Cardiac muscle cell (in vitro differentiated cells and primary cell): ENCODE data around the gene DSN1. TPM values are rescaled to one million over a fixed set of nuclear protein-coding genes. Genes with fewer than 3 reads are reported as not detected.

Experiments
- DNase-seq, 2 donors: peaks; one replicate each; pipeline versions ENCODE4 v3.0.0 to v3.0.0-alpha.2; 2010 to 2017; ENCODE audit warnings: low read depth in 1 of 2, low spot score in 1 of 2
- H3K27ac ChIP-seq: fragments of 200-600 bp; sonication (generic); 2 replicates; pipeline ENCODE4 v1.5.1; 2016
- H3K27me3 ChIP-seq: fragments of 200-600 bp; sonication (generic); 2 replicates; pipeline ENCODE4 v1.6.0; 2016; ENCODE audit warnings: control low read depth
- H3K36me3 ChIP-seq: fragments of 200-600 bp; sonication (generic); 2 replicates; pipeline ENCODE4 v1.5.1; 2016; ENCODE audit warnings: control low read depth
- H3K4me1 ChIP-seq: fragments of 200-600 bp; sonication (generic); 2 replicates; pipeline ENCODE4 v1.8.1; 2017; ENCODE audit warnings: low read depth, mild to moderate bottlenecking, mixed run types
- H3K4me3 ChIP-seq: fragments of 200-600 bp; sonication (generic); 2 replicates; pipeline ENCODE4 v1.5.1; 2016; ENCODE audit warnings: mild to moderate bottlenecking
- H3K9me3 ChIP-seq: fragments of 200-600 bp; sonication (generic); 2 replicates; pipeline ENCODE4 v1.5.1; 2017; ENCODE audit warnings: low read depth, mild to moderate bottlenecking, control low read depth
- polyA plus RNA-seq: library from polyadenylated mRNA; unstranded; fragments of >200 nt; fragmentation: Nextera tagmentation; extraction: Ambion mirVana; gene quantifications from 2 replicates; pipeline ENCODE4 v1.2.1, GENCODE V29; 2016
- total RNA-seq: library from RNA; depleted of rRNA; stranded (reverse); fragments of >200 nt; gene quantifications from 2 replicates; pipeline ENCODE4 v1.2.3, GENCODE V29; 2016
- TF ChIP-seq, protein P1 (sequence below): IDR thresholded peaks from 2 replicates; pipeline ENCODE4 v1.5.1; 2012; ENCODE audit warnings: low read depth, mild to moderate bottlenecking, low read length

DSN1 gene
- total and polyA plus RNA-seq, 2 experiments from 2014 or later, result 10.2 to 18.6 TPM

DNA sequence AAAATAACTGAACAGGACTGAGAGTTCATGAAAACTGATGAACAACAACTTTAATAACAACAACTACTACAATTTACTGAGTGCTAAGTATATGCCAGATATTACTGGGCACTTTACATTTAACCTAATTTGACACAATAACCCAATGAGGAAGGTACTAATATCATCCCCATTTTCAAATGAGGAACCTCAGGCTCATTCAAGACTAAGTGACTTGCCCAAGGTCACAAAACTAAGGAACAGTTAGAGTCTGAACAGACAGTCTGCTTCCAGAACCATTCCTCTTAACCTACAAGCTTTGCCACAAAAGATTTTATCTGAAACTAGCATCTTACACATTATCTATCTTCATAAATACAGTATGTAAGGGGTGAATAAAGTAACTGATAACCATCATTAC, 17.1 kb downstream of the DSN1 start:
- peaks cover 21% of the 10 kb centered on the region for H3K36me3 ChIP-seq
- no peak overlapping the region for H3K27ac ChIP-seq
- no peaks in the 10 kb centered on the region for H3K9me3 ChIP-seq
- no peak overlapping the region for H3K4me3 ChIP-seq
- H3K4me1 ChIP-seq, result no peaks in the 10 kb centered on the region
- TF ChIP-seq, protein P1, sequence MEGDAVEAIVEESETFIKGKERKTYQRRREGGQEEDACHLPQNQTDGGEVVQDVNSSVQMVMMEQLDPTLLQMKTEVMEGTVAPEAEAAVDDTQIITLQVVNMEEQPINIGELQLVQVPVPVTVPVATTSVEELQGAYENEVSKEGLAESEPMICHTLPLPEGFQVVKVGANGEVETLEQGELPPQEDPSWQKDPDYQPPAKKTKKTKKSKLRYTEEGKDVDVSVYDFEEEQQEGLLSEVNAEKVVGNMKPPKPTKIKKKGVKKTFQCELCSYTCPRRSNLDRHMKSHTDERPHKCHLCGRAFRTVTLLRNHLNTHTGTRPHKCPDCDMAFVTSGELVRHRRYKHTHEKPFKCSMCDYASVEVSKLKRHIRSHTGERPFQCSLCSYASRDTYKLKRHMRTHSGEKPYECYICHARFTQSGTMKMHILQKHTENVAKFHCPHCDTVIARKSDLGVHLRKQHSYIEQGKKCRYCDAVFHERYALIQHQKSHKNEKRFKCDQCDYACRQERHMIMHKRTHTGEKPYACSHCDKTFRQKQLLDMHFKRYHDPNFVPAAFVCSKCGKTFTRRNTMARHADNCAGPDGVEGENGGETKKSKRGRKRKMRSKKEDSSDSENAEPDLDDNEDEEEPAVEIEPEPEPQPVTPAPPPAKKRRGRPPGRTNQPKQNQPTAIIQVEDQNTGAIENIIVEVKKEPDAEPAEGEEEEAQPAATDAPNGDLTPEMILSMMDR, result no peak
- no peaks in the 10 kb centered on the region for H3K27me3 ChIP-seq
- DNase-seq, result no peak

DNA sequence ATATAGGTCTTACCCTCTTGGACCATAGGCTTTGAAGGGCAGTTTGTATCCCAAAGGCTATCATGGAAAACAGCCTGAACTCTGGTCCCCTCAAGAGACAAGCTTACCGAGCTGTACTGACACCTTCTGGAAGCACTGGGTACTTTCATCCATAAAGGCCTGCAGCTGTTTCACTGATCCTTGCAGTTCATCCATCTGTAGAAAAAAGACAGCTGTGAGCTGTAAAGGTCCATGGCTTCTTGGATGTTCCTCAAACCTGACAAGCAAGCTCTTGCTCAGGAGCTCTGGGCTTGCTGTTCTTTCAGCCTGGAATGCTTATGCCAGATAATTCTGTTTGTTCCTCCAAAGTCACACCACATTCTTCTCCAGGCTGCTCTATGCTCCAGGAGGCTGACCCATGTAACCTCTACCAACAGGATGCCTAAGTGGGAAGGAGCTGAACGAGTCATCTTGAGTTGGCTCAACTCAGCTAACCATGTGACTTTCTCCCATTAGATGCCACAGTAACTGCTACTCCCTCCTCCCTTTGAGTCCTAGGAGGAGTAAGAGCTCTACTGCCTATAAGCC, 18.8 kb downstream of the DSN1 start:
- no peaks in the 10 kb centered on the region for H3K4me1 ChIP-seq
- no peaks in the 10 kb centered on the region for H3K9me3 ChIP-seq
- TF ChIP-seq, protein P1, result peak; percentile 83
- DNase-seq, result peak; percentile 82
- no peak overlapping the region for H3K4me3 ChIP-seq
- H3K27ac ChIP-seq, result no peak overlapping the region
- H3K27me3 ChIP-seq, result no peaks in the 10 kb centered on the region
- H3K36me3 ChIP-seq, result peaks cover 22% of the 10 kb centered on the region

DNA sequence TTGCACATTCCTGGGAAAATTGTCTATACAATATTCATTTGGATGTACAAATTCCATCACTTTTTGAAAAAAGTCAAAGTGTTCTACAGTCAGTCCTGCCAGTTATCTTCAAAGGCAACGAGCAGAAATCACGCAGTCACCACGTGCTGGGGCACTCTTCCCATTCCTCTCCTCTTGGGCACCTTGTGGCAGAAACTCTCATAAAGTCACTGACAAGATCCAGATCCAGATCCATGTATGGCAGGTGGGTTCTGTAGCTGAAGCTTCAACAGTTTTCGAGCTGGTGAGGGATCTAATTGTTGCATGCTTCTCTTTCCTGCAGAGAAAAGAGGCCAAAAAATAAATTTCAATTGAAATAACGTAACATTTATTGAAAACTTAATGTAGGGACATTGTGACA, 21.0 kb downstream of the DSN1 start:
- H3K36me3 ChIP-seq, result peaks cover 17% of the 10 kb centered on the region
- TF ChIP-seq, protein P1, result no peak
- H3K4me3 ChIP-seq, result no peak overlapping the region
- H3K4me1 ChIP-seq, result no peaks in the 10 kb centered on the region
- H3K9me3 ChIP-seq, result no peaks in the 10 kb centered on the region
- no peaks in the 10 kb centered on the region for H3K27me3 ChIP-seq
- no peak for DNase-seq
- H3K27ac ChIP-seq, result no peak overlapping the region

DNA sequence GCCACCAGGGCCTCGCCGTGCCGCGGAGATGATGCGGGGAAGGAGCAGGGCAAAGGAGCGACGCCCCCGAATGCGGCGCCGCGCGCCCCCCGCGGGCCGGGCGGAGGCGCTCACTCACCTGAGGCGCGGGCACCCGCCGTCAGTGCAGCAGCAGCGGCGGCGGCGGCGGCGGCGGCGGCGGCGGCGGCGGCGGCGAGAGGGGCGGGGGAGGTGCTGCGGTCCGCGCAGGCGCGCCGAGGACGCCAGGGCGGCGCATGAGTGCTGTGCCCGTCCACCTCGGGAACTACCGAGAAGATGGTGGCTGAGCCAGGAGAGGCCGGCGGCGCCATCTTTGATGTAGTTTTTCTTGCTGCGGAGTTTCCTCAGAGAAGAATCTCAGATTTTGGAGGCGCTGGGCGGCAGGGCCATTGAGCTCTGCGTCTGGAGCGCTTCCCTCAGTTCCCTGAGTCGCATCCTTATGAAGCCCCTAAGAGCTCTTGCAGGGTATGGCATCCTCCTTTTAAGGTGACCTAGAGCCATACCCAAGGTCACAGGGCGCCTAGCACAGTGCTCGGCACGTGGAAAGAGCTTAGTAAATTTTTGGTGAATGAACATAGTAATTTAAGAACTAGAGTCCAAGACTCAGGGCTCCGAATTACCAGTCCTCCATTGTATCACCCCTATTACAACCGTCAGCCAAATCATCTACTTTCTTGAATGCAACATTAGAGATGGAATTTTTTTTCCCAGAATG, 27.5 kb downstream of the DSN1 start, which contains the start of gene NDRG3:
Gene NDRG3 (minus strand): TSS at position 164 of the 733 bp plus-strand sequence. CDS start 24,355 bp downstream, outside the sequence.
- peak within 1 kb of the TSS; percentile 59 for H3K27ac ChIP-seq
- peak within 1 kb of the TSS; percentile 67 for H3K4me3 ChIP-seq
- peaks cover 5% of the 10 kb centered on the region for H3K4me1 ChIP-seq
- H3K27me3 ChIP-seq, result no peaks in the 10 kb centered on the region
- TF ChIP-seq, protein P1, result no peak
- H3K9me3 ChIP-seq, result no peaks in the 10 kb centered on the region
- DNase-seq, result peak; percentile 95 to 97
- no peaks in the 10 kb centered on the region for H3K36me3 ChIP-seq

DNA sequence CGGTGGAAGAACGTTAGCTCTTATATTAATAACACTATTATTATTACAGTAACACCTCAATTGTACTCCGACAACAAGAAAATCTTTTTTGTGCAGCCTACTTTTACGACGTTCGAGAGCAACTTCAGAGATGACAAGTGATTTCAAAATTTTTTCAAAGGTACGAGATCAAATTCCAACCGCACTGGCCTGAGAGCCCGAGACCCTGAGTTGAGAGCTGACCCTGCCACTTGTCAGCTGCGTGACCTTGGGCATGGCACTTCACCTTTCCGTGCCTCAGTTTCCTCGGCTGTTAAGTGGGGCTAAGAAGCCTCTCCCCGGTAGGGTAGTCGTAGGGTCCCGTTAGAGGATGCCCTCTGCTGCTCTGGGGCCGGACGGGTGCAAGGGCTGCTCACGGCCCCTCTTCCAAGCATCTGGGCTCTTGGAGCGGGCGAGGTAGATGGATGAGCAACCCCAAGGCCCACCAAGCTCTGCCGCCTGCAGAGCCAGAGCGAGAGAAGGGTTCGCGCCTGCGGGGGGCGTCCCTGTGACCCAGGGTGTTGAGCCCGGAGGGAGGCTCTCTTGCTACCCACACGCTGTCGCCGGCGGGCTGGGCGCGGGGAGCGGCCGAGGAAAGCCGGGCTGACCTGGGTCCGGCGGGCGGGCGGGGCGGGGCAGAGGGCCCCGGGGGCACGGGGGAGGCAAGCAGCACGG, 28.2 kb downstream of the DSN1 start:
- TF ChIP-seq, protein P1, result no peak

More for the DNA sequence above, 28.2 kb downstream of the DSN1 start:
- Histone ChIP-seq H3K27ac (peak overlapping the region; percentile 27), H3K4me3 (peak overlapping the region; percentile 67), H3K9me3 (no peaks in the 10 kb centered on the region), H3K27me3 (no peaks in the 10 kb centered on the region), H3K4me1 (peaks cover 5% of the 10 kb centered on the region), H3K36me3 (no peaks in the 10 kb centered on the region)
- peak; percentile 8 to 53 for DNase-seq
